GM19395 (cell line): Measurements from ENCODE around the gene VPS39.

Experiments used
- ATAC-seq: cut with Tn5 transposase; IDR thresholded peaks from one replicate; pipeline ENCODE4 v1.9.1; 2021; ENCODE audit warnings: mild to moderate bottlenecking, moderate library complexity; ENCODE audit not compliant: unreplicated experiment

The VPS39 gene

DNA sequence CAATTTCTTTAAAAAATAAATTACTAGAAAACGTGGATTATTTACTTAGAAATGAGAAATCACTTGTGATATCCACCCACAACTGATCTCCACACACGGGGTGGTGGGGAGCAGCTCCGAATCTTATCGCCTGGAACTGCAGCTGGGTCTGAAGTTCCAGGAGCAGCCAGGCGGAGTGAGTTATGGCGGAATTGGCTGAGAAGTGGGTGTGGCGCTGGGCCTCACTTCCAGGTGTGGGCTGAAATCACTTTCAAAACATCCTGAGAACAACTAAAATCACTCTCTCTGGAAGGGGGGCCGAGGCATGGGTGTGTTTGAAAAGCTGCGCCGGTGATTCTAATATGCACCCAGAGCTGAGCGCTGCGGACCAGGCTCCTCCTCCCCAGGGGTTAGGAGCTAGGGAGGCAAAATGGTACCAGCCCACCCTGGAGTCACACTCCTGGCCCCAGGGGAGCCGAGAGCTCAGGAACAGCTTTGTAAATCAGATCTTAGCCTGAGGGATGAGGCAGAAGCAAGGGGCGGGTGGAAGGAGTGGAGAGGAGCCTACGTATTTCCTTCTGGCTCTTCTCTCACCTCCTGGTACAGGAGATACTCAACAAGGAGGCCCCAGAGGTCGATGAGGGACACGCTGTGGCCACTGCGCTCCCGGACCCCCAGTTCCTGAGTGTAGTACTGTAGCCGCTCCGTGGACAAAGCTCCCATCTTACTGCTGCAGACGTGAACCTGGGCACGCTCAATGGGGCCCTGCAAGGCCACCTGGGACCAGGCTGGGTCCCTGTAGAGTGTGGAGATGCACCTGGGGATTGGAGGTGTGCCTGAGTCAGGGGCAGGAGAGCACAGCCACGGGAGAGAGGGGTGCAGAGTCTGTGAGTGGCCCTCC lies 61.3 kb downstream of the VPS39 start:
- ATAC-seq, result no peak

DNA sequence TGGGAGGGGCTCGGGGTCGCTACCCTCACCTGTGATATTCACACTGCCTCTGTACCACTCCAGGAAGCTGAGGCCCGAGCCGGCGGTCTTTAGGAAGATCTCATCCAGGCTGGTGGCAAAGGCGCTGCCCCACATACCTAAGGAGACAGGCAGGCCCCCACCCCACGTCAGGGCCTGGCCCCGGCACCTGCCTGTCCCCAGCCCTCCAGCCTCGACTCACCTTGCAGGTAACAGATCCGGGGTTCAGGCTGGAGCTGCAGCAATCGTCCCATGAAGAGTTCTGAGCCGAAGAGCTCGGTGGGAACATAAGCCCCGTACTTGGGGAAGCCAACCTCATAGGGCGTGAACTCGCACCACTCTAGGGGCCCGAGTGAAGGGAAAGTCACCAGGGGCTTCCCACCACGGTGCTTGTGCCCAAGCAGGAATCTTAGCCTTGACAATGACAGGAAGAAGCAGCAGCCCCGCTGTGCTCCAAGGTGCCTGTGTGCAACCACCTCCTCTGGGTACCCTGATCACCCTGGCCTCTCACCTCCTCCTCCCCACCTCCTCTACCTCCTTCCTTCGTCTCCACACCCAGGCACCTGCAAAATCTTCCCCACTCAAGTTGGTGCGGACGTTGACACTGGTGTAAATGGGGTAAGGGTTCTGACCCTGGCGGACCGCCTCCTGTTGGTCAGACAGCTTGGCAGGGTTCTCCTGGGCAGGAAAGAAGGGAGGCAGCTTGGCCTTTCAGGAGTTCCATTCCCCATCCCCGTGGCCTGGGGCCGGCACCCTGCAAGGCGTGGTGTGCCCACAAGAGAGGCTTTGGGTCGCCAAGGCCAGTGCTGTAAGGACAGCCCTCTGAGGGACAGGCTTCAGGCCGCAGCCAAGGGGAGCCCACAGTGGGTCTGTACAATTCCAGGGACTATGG lies 62.3 kb downstream of the VPS39 start:
- ATAC-seq, result no peak

DNA sequence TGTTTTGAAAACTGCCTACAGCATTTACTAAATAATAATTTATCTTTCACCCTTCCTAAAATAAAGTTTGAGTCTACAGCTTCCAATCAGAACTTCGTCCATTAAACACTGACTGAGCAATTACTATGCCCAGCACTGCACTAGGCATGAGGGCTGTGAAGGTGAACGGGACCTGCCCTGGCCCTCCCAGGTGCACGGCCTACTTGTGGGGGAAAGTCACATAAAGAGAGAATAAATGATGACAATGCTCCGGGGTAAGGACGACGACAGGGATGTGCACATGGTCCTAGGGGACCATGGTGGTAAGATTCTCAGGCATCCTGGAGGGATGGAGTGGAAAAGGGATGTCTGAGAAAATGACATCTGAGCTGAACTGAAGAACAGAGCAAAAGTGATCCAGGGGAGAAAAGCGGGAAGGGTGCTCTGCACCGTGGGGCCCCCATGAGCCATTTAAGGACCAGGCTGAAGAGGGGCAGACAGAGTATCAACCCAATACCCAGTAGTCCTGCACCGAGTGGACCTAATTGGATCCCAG lies 63.2 kb downstream of the VPS39 start:
- no peak for ATAC-seq

DNA sequence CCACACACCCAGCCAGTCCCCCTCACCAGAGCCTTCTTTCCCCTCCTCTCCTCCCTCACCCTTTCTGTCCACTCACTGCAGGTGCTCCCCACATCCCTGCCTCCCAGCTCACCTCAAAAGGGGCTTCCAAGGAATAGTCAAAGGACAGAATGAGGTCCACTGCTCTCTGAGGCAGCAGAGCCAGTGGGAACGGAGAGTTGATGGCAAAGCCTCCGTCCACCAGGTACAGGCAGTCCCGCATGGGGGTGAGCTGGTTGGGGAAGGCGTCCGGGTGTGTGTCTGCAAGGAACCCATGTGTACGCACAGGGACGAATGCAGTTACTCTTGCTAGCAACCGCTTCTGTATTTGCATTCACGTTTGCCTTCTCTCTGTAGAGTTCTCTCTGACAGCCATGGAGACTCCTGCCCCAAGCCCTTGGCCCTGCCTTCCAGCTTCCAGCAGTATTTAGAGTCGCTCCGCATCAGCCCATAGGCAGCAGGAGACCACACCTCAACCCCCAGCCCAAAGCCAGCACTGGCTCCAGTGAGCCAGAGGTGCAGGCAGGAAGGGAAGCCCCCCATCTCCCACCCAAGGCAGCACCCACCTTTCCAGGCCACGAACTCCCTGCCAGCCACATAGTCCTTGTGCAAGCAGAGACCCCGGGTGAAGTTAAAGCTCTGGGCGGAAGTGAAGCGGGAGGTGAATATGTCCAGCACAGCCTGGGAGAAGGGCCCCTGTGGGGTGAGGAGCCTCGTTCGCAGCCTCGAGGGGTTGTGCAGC lies 64.1 kb downstream of the VPS39 start:
- no peak for ATAC-seq

DNA sequence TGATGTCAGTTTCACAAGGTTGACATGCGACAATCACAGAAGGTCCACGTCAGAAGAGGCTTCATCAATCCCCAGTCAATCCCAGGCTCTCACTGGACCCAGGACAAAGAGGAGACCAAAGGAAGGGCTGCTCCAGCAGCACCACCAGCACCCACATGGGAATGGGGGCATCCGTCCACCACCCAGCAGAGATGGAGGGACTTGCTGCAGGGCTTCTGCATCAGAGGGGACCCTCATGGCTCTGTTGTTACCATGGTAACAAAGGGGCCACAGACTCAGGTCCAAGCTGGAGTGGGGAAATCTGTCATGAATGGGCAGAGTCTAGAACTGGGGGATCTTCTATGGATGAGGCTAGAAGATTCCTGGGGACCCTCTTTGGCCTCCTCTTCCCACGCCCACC lies 64.7 kb downstream of the VPS39 start:
- no peak for ATAC-seq

DNA sequence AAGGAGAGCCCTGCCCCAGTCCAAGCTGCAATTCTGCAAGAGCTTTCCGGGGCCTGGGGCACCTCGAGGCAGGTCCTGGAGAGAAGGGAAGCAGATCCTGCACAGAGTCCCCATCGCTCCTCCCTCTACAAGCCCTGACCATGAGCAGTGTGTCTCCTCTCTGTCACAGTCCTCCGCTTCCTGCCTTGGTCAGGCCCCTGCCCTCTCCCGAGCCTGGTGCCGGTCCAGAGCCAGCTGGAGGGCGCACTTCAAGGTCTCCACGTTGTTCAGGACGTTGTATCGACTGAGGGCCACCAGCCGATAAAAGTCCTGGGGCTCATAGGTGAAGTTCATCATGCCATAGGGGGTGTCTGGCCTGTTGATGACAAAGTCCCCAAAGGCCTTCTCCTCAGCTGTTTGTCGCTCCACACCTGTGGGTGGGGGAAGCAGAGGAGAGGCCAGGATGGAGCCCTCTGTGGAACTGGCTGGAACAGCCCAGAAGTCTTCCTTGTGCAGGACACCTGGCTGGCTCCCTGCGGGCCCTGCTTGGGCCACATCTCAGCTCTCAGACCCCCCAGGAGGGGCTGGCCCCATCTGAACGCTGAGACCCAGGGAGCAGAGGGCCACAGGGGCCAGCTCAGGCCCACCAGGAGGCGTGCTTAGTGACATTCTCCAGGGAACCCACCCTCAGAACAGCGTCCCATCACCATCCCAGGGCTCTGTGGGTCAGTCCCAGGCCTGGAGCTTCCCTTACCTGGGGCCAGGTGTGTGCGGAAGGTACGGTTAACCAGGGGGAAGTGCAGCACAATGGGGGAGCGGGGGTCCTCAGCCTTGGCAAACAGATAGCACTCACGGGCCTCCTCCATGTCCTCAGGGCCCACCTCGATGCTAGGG lies 66.1 kb downstream of the VPS39 start:
- ATAC-seq, result no peak

DNA sequence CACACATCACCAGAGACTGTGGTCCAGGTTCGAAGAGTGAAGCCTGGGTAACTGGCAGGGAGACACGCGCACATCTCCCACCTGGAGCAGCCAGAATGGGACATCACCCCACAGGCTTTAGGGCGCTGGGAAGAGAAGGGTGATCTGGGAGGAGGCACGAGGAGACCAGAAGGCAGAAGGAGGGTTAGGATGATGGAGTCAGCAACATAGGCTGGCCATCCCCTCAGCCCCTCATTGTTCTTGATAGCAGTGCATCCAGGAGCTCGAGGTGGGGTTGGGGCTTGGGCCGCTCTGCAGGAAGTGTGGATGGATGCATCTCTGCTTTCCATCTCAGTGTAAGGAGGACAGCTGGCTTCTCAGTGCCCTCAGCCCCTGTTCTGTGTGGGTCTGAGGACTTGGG lies 66.9 kb downstream of the VPS39 start:
- ATAC-seq, result no peak

DNA sequence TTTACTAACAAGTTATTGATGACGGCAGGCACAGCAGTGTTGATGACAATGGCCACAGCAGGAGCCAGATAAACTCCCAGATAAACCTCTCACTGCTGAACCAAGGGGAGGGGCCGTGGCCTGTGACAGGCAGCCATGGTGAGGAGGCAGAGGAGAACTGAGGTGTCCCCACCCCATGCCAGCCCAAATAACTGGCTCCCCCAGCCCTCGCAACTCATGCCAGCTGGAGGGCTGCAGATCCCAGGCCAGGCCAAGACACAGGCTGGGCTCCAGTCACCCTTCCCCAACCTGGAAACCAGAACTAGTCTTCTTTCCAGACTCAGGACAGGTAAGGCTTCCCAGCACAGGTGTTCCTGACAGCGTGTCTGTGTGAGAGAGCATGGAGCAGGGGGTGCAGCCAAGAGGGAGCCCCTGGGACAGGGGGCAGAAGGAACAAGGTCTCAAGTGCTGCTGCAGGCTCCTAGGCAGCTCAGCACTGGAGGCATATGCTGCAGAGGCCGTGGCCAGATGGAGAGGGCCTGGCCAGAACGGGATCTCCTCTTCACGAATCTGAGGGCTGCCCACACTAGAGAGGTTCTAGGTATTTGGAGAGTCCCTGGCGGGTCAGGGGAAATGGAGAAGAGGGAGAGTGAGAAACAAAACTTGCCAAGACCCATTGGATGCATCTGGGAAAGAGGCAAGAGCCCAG lies 67.6 kb downstream of the VPS39 start:
- ATAC-seq, result no peak

DNA sequence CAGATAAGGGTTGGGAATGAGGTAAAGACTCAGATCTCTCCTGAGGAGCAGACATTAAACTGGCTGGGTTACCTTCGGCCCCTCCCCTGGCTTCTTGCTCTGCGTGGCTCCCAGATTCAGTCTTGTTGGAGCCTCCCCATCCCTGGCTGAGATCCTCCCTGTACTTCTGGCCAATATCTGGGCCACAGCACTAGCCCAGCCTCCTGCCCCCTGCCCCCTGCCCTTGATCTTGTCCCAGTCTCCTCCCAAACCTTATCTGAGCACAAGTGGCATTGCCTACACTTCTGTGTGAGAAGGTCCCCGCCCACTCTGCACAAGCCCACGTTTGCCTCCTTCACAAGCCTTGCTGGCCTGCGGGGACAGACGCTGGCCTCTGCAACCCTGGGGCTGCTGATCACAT lies 68.5 kb downstream of the VPS39 start:
- ATAC-seq, result no peak

DNA sequence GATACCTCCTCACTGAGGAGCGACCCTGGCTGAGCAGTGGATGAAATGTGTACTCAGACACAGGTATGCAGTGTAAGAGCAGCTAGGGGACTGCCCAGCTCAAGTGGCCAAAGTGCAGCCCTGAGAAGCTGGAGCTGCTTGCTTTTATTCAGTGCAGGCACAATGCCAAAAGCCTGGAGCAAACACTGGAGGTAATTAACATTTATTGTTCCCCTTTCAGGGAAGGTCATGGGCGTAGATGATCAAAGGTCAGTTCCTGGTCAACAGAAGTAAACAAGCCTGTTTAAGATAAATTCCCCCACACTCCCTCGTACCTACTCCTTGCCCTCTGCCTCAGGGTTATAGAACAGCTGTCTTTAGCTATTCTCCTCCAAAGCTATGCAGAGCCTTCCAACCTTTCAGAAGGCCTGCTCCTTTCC lies 69.1 kb downstream of the VPS39 start:
- no peak for ATAC-seq

DNA sequence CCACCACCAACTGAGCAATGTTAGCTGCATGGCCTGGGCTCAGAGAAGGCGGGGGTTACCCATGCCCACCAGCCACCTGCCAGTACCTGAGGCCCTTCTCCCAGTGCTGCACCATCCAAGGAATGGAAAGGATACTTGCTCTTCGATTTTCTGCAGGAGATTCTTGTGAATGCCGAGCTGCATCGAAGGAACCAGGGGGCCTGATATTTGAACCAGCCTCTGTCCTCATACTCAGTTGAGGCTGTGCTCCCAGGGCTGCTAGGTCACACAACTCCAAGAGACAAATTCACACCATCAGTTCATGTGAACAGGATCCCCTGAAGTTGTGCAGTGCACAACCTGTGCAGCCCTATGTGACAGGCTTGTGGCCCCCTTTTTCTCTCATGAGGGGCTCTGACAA lies 69.7 kb downstream of the VPS39 start:
- no peak for ATAC-seq

DNA sequence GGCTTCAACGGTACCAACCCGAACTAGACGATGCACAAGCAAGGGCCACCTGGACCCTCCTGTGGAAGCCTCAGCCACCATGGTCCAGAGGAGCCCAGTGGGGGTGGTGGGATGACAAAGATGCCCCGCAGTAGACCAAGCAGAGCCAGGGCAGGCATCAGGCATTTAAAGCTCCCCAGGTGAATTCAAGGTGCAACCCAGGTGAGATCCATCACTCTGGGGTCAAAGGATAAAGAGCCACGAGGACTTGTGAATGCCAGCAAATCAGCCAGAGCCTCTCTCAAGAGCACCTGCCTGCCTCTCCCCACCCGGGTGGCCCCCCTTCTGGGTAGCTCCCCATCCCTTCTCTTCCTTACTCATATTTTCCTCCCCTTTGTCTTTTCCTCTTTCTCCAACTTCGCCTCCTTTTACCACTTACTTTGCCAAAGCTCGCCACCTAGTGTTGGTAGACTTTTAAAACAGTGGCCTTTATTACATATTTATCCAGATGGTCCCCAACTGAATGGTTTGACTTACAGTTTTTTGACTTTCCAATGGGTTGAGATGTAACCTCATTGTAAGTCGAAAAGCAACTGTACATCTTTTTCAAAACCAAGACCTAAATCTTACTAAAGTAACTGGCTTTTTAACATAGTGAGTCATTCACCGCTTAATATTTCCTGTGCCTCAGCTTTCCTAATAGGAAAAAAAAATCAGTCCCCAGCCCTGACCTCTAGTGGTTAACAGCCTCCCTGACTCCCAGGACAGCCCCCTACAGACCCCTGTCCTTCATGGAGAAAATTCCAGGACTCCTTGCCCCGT lies 70.4 kb downstream of the VPS39 start:
- no peak for ATAC-seq

DNA sequence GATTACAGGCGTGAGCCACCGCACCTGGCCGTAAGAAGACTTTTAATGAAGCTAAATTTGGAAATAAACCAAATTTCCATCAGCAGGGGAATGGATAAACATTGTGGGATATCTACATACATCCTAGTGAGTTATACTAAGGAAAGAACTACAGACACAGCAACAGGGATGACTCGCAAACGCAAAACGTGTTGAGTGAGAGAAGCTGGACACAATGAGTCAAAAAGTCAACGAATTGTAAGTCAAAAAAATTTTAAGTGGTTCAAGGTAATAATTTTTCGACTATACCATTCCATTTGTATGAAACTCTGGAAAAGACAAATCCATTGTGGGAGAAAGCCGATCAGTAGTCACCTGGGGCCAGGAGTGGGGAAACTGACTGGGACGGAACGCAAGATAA lies 71.6 kb downstream of the VPS39 start:
- ATAC-seq, result no peak

DNA sequence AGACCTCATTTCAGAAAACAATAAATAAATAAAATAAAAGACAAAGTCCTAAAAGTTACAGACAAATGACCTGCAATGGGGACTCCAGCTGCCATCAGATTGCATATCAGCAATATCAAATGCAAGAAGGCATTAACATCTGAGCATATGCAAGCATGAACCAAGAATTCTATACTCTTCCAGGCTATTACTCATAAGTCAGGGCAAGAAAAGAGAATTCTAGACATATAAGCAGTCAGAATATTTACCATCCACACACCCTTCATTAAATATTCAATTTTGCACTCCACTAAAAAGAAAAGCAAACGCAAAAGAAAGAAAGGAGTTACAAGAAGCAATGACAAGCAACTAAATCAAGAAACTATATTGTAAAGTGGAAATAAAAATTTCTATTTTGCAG lies 72.8 kb downstream of the VPS39 start:
- ATAC-seq, result no peak

DNA sequence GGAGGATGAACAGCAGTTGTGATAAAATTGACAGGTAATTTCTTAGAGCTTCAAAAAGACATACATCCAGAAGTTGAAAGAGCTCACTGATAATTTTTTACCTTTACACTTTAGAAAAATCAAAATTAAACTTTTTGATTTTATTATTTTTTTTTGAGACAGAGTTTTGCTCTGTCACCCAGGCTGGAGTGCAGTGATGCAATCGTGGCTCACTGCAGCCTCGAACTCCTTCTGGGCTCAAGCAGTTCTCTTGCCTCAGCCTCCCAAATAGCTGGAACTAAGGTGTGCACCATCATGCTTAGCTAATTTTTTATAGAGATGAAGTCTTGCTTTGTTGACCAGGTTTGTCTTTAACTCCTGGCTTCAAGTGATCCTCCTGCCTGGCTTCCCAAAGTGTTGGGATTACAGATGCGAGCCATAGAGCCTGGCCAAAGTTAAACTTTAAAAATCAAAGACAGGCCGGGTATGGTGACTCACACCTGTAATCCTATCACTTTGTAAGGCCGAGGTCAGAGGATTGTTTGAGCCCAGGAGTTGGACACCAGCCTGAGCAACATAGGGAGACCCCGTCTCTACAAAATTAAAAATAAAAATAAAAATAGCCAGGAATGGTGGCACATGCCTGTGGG lies 73.4 kb downstream of the VPS39 start:
- ATAC-seq, result no peak

DNA sequence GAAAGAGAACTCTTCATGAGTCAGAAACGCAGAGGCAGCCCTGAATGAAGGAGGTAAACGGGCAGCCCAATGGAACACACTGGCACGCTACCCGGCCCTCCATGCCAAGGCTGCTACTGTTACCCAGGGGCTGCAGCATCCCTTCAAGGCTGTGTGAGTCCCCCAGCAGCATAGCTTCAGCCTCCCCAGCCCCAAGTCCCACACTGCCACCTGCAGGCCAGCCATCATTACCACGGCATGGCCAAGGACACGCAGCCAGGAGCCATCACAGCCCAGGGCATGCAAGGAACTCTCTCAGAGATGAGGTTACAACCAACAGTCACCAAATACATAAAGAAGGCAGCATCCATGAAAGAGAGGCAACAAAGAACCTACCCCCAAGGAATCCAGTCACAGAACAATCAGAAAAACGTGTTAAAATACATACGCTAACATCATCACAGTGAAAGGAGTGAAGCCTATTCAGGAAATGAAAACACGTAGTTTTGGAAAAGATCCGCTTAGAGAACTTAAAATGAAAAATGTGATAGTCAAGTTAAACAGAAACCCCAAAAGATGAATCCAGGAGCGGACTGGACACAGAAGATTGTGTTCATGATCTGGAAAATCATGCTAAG lies 74.1 kb downstream of the VPS39 start:
- no peak for ATAC-seq

DNA sequence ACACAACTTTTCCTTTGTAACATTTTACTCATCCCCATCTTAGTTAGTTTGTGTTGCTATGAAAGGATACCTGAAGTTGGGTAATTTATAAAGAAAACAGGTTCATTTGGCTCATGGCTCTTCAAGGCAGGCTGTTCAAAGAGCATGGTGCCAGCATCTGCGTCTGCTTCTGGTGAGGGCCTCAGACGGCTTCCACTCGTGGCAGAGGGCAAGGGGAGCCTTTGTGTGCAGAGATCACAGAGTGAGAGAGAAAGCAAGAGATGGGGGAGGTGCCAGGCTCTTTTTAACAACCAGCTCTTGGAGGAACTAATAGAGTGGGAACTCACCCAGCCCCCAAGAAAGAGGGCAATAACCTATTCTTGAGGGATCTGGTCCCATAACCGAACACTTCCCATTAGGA lies 74.7 kb downstream of the VPS39 start:
- no peak for ATAC-seq
